ENCODE data around the gene THRB. TPM values are rescaled to one million over a fixed set of nuclear protein-coding genes. Genes with fewer than 3 reads are reported as not detected.

Gene THRB
- total RNA-seq, 1 donor: 0.94 TPM

GRCh38 chr3:24258260-24258659 lies 236.4 kb downstream of the THRB start:
- Histone ChIP-seq H3K4me3 (ENCODE audit: low read length) (no peak overlapping the region), H3K4me1 (ENCODE audit: insufficient read depth, low read length) (no peaks in the 10 kb centered on the region), H3K9me3 (ENCODE audit: low read depth, low read length) (no peaks in the 10 kb centered on the region), H3K27me3 (ENCODE audit: insufficient read depth, low read length) (no peaks in the 10 kb centered on the region)

GRCh38 chr3:24255414-24255813 lies 239.2 kb downstream of the THRB start:
- no peaks in the 10 kb centered on the region for H3K4me1 ChIP-seq (ENCODE audit: insufficient read depth, low read length)
- H3K9me3 ChIP-seq (ENCODE audit: low read depth, low read length): no peaks in the 10 kb centered on the region
- no peak overlapping the region for H3K4me3 ChIP-seq (ENCODE audit: low read length)
- no peaks in the 10 kb centered on the region for H3K27me3 ChIP-seq (ENCODE audit: insufficient read depth, low read length)

- Histone ChIP-seq H3K27me3 (ENCODE audit: insufficient read depth, low read length) (no peaks in the 10 kb centered on the region), H3K4me1 (ENCODE audit: insufficient read depth, low read length) (no peaks in the 10 kb centered on the region), H3K9me3 (ENCODE audit: low read depth, low read length) (no peaks in the 10 kb centered on the region), H3K4me3 (ENCODE audit: low read length) (no peak overlapping the region)
Observed at GRCh38 chr3:24254649-24255048, 240.0 kb downstream of the THRB start.

GRCh38 chr3:24253336-24253735 lies 241.3 kb downstream of the THRB start:
- Histone ChIP-seq H3K4me3 (ENCODE audit: low read length) (no peak overlapping the region), H3K27me3 (ENCODE audit: insufficient read depth, low read length) (no peaks in the 10 kb centered on the region), H3K9me3 (ENCODE audit: low read depth, low read length) (no peaks in the 10 kb centered on the region), H3K4me1 (ENCODE audit: insufficient read depth, low read length) (no peaks in the 10 kb centered on the region)

GRCh38 chr3:24249523-24249922 lies 245.1 kb downstream of the THRB start:
- peaks cover 3% of the 10 kb centered on the region for H3K27me3 ChIP-seq (ENCODE audit: insufficient read depth, low read length)
- H3K4me3 ChIP-seq (ENCODE audit: low read length): no peak overlapping the region
- no peaks in the 10 kb centered on the region for H3K9me3 ChIP-seq (ENCODE audit: low read depth, low read length)
- no peaks in the 10 kb centered on the region for H3K4me1 ChIP-seq (ENCODE audit: insufficient read depth, low read length)

DNA sequence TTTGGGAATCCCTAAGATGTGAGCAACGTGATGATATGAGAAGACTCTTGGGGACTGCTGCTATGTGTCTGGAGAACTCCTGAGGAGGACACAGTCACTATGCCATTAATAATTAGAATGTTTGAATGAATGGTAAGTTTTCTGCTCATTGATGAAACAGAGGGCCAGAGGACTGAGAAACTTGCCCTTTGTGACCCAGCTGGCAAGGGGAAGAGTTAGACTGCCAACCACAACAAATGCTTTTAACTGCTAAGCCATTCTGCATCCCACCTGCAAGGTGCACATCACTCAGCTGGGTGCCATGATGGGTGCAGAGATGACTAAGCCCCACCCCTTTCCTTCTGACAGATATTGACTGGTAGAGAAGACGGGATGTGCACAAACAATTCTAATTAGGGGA lies 249.6 kb downstream of the THRB start:
- no peaks in the 10 kb centered on the region for H3K9me3 ChIP-seq (ENCODE audit: low read depth, low read length)
- peaks cover 3% of the 10 kb centered on the region for H3K27me3 ChIP-seq (ENCODE audit: insufficient read depth, low read length)
- no peak overlapping the region for H3K4me3 ChIP-seq (ENCODE audit: low read length)
- no peaks in the 10 kb centered on the region for H3K4me1 ChIP-seq (ENCODE audit: insufficient read depth, low read length)

DNA sequence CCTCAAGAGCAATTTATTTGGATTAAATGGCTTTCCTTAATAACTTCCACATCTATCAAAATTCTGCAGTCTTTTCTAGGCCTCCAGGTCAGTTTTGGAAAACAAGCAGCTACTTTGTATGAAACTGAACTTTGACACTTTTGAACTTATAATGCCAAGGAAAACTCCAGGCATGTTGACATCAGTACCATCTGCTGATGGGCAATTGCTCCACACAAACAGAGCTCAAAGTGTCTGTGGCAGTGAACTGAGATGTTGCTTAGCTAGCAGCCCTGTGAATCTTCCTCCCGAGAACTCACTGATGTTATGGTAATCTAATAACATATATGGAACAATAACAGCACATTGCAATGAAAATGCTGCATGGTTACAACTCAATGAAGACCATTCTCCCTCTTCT lies 250.2 kb downstream of the THRB start:
- no peak overlapping the region for H3K4me3 ChIP-seq (ENCODE audit: low read length)
- no peaks in the 10 kb centered on the region for H3K4me1 ChIP-seq (ENCODE audit: insufficient read depth, low read length)
- H3K27me3 ChIP-seq (ENCODE audit: insufficient read depth, low read length): peaks cover 3% of the 10 kb centered on the region
- H3K9me3 ChIP-seq (ENCODE audit: low read depth, low read length): no peaks in the 10 kb centered on the region

DNA sequence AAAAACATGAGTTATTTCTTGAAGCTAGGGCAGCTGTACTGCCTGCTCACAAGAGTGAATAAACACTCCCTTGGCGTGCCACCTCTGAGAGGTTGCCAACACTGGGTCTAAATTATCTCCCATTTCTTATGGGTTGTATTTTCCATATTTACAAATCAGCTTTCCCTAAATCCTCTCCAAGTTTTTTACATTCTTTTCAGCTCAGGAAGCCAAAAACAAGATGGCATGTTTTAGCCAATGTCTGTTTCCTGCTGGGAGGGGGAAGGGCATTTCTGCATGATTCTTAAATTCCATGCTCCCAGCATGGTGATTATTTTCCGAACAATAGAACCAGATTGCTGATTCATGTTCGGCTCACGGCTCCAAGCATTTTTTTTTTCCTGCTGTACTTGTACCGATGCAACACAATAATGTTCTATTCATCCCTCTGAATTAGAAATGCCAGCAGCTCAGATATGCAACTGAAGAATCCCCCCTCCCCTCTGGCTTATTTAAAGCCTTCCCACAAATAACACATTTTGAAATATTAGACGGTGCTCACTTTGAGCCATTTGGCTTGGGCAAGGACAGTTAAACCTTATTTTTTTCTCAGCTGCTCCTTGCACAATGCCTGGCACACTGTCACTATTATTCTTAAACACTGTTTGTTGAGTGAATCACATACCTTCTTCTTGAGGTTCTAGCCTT lies 252.5 kb downstream of the THRB start:
- Histone ChIP-seq H3K9me3 (ENCODE audit: low read depth, low read length) (no peaks in the 10 kb centered on the region), H3K4me1 (ENCODE audit: insufficient read depth, low read length) (no peaks in the 10 kb centered on the region), H3K4me3 (ENCODE audit: low read length) (no peak overlapping the region), H3K27me3 (ENCODE audit: insufficient read depth, low read length) (no peaks in the 10 kb centered on the region)

GRCh38 chr3:24240306-24240705 lies 254.3 kb downstream of the THRB start:
- Histone ChIP-seq H3K4me3 (ENCODE audit: low read length) (no peak overlapping the region), H3K27me3 (ENCODE audit: insufficient read depth, low read length) (no peaks in the 10 kb centered on the region), H3K4me1 (ENCODE audit: insufficient read depth, low read length) (no peaks in the 10 kb centered on the region), H3K9me3 (ENCODE audit: low read depth, low read length) (no peaks in the 10 kb centered on the region)

GRCh38 chr3:24237971-24238706 lies 256.5 kb downstream of the THRB start:
- Histone ChIP-seq H3K27me3 (ENCODE audit: insufficient read depth, low read length) (no peaks in the 10 kb centered on the region), H3K4me3 (ENCODE audit: low read length) (no peak overlapping the region), H3K9me3 (ENCODE audit: low read depth, low read length) (no peaks in the 10 kb centered on the region), H3K4me1 (ENCODE audit: insufficient read depth, low read length) (no peaks in the 10 kb centered on the region)

DNA sequence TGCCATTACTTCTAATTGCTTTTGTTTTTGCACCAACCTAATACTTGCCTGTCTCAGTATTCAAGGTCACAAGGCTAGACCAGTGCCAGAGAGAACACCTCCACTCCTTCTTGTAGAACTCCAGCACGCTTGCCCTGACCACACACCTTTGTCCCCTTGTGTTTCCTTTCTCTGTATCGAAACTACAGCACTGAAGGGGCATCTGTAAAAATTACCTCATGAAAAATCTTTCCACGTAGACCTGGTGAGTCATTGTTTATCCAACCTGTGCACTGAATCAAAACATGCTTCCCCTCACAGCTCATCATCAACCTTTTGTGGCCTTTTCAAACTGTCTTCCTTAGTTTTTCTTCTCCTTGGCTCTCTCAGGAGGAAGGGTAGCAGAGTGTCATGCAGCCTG lies 259.5 kb downstream of the THRB start:
- Histone ChIP-seq H3K27me3 (ENCODE audit: insufficient read depth, low read length) (no peaks in the 10 kb centered on the region), H3K9me3 (ENCODE audit: low read depth, low read length) (no peaks in the 10 kb centered on the region), H3K4me1 (ENCODE audit: insufficient read depth, low read length) (no peaks in the 10 kb centered on the region), H3K4me3 (ENCODE audit: low read length) (no peak overlapping the region)

- no peaks in the 10 kb centered on the region for H3K4me1 ChIP-seq (ENCODE audit: insufficient read depth, low read length)
- no peaks in the 10 kb centered on the region for H3K9me3 ChIP-seq (ENCODE audit: low read depth, low read length)
- no peak overlapping the region for H3K4me3 ChIP-seq (ENCODE audit: low read length)
- no peaks in the 10 kb centered on the region for H3K27me3 ChIP-seq (ENCODE audit: insufficient read depth, low read length)
Observed at GRCh38 chr3:24232784-24233183, 261.9 kb downstream of the THRB start.

DNA sequence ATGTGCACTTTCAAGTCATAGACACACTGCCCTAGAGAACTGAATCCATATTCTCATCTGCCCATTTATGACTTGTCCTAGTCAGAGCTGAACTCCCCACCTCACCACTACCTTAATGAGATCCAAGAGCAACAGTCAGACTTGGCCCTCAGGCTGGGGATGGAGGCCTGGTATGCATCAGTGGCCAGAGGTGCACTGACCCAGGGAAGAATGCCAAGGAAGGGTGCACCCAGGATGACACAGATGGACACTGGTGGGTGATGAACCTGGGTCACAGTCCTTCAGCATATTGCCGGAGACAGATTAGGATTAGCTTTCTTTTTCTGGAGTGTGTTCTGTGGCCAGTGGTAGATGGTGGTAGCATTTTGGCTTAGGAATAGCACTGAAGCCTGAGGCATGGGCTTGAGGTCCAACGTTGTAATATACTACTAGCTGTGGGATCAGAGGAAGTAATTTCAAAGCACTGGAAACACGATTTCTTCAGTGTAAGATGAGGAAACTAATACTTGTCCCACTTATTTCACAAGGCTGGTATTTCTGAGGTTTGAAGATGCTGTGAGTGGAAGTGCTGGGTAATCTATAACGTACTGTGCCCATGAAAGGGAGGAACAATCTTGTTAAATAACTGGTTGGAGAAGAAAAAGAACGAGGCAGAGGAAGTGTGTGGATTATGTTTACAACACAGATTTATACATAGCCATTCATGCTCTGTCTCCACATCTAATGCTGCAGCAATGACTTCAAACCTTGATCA lies 265.0 kb downstream of the THRB start:
- no peak overlapping the region for H3K4me3 ChIP-seq (ENCODE audit: low read length)
- no peaks in the 10 kb centered on the region for H3K9me3 ChIP-seq (ENCODE audit: low read depth, low read length)
- no peaks in the 10 kb centered on the region for H3K4me1 ChIP-seq (ENCODE audit: insufficient read depth, low read length)
- H3K27me3 ChIP-seq (ENCODE audit: insufficient read depth, low read length): no peaks in the 10 kb centered on the region

DNA sequence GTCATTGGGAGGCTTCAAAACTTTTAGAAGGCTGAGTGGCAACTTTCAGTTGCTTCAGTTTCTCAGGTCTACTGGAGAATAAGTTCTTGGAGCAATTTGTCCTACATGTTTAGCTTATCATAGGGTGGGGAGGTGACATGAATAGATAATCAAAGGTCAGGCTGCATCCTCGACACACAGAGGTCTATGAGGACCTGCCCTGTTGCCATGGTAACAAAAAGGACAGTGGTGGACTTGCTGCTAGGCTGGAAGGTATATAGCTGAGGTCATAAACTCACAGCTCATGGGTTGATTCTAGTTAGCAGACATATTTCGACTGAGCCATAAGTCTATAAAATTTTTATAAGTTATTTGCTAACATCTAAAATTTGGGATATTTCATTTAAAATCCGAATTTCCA lies 267.0 kb downstream of the THRB start:
- Histone ChIP-seq H3K27me3 (ENCODE audit: insufficient read depth, low read length) (no peaks in the 10 kb centered on the region), H3K4me1 (ENCODE audit: insufficient read depth, low read length) (no peaks in the 10 kb centered on the region), H3K4me3 (ENCODE audit: low read length) (no peak overlapping the region), H3K9me3 (ENCODE audit: low read depth, low read length) (no peaks in the 10 kb centered on the region)

DNA sequence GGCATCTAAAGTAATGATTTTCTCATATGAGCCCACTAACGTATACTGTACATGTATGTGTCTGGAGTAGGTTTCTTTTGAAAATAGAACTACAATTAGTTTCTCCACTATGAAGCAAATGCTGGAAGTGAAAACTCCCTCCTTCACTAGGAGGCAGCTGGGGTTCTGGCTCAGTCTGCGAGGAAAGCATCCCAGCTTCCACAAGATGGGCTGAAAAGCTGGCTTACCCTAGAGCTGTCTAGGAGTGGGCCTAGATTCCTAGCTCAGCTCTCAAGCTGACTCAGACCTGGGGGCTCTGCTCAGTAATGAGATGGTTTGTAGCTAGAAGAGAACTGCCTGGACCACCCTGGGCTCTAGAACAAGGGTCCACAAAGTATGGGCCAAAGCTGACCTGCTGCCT lies 268.3 kb downstream of the THRB start:
- H3K4me3 ChIP-seq (ENCODE audit: low read length): no peak overlapping the region
- H3K9me3 ChIP-seq (ENCODE audit: low read depth, low read length): no peaks in the 10 kb centered on the region
- no peaks in the 10 kb centered on the region for H3K27me3 ChIP-seq (ENCODE audit: insufficient read depth, low read length)
- H3K4me1 ChIP-seq (ENCODE audit: insufficient read depth, low read length): no peaks in the 10 kb centered on the region
